NOMO-1 treated with DMSO at 0.1 percent for 48 hours (cell line): Measurements from ENCODE around the gene SASH1.
A peak's percentile ranks its signal among the peaks of the same experiment; 100 is the strongest.
"Not testable (repeated sequence)": the region's sequence is repeated elsewhere in the genome, so short reads cannot be mapped to it uniquely, and the experiment has no call there.

Source experiments
- DNase-seq: peaks from one replicate; lab custom pipeline; 2025; ENCODE audit not compliant: unreplicated experiment; lab: John Stamatoyannopoulos, UW

SASH1 gene

DNA sequence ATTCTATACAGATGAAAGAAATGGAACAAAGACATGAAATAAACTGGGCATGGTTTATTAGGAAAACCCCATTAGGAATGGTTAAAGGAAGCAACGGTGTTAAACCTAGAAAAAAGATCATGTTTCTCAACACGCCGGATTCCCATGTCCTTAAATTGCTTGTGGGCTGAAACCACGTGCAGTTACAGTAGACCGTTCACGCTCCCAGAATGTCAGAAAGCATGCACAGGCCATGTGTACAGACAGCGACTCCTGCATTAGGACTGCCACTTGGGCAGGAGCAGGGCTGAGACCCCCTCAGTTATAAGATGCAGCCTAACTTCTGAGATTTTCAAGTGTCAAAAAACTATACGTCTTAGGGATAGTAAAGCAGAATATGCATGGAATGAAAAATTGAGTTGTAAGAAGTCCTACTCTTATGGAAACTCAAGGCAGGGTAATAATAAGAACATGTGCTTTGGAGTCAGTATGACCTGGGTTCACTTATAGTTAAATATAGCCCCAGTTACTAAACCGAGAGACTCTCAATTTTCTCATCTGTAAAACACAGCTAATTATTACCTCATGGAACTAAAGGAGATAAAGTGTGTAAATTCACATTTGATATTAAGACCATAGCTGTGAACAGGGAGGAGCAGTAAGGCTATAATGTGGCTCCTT, 230.2 kb downstream of the SASH1 start:
- DNase-seq: no peak

DNA sequence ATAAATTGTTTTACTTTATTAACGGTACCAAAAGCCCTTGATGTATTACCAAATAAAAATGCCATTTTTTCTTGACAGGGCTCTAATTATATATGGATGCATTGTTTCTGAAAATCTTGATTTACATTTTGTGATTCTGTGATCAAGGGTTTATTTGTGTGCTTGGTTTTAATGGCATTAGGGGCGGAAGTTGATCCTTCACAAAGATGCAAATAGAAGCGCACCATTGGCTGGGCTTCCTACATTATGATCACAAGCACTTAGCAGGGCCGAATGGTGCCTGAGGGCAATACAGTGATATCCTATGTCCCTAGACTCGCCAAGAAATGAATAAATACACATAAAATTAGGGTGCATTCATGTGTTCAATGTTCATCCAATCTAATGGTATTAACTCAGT, 231.3 kb downstream of the SASH1 start:
- DNase-seq: no peak

DNA sequence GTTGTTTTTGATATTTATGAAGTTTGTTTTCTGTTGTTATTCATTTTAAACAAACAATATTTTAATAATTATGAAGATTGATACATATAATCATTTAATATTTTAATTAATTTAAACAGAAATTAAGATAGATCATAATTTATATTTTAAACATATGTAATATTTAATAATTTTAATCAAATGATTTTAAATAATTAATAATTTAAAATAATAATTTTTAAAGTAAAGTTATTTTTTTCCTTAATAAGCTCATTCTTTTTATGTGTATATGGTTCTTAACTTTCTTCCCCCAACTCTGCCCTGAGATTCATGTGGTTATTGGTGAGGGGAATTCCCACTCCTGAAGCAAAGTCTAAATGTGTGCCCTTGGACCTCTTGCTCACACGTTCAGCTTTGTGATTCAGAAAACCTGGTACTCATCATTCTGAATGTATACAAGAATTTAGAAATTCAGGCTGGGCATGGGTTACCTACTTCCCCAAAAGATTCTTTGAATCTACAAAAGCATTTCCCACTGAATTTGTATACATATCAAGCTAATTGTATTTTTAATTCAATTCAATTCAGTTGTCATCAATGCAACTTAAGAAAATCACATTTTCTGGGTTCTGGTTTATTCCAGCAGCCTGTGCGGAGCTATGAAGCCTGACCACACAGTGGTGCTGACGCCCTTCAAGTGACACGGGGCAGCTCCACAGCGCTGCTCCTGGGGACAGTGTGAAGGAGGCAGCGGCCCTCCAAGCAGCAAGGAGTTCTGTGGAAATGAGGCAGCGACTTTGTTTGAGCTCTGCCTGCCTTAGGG, 235.2 kb downstream of the SASH1 start:
- DNase-seq: peak; percentile 64

DNA sequence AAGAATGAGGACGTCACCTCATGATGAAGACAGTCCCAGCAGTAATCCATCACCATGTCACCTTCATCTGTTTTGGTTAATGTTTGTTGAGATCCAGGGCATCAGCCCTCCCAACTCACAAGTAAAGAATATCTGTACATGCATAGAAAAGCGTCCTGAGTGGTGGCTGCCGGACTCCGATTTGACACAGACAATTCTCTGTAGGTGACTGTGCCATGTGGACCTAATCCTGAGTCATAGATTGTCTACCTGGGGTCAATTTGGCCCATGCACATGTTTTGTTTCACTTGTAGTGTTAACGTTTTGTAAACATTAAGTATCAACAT, 235.8 kb downstream of the SASH1 start:
- no peak for DNase-seq

DNA sequence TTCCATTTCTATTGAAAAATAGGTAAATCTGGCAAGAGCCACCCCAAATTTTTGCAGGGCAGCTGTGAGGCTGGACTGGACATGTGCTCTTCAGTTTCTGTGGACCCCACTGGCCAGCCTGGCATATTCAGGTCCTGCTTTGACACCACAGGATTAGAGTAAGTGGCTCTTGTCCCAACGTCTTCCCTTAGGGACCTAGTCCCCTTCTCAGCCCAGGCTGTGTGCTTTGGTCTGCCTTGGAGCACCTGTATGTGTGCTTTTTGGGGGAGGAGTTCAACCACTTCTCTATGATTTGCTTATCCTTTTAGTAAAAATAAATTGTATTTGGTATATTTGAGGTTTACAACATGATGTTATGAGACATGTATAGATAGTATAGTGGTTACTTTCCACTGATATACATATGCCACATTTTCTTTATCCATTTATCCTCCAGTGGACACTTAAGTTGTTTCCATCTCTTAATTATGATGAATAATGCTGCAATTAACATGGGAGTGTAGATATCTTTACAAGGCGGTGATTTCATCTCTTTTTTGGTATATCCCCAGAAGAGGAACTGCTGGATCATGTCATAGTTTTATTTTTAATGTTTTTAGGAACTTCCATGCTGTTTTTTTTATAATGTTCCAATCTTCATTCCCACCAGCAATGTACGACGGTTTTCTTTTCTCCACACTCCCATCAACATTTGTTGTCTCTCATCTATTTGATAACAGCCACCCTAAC, 236.4 kb downstream of the SASH1 start:
- no peak for DNase-seq

DNA sequence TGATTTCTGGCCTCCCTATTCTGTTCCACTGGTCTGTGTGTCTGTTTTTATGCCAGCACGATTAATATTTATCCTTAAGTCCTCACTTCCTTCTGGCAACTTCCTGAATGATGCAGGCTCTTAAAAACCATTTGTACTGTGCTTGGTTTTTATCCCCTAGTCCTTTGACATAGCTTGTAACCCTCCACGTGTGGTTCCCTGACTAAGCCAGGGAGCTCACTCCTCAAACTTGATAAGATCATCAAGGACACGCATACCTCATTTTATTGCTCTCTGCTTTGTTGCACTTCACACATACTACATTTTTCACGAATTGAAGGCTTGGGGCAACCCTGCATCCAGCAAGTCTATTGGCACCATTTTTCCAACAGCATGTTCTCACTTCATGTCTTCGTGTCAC, 237.8 kb downstream of the SASH1 start:
- no peak for DNase-seq

DNA sequence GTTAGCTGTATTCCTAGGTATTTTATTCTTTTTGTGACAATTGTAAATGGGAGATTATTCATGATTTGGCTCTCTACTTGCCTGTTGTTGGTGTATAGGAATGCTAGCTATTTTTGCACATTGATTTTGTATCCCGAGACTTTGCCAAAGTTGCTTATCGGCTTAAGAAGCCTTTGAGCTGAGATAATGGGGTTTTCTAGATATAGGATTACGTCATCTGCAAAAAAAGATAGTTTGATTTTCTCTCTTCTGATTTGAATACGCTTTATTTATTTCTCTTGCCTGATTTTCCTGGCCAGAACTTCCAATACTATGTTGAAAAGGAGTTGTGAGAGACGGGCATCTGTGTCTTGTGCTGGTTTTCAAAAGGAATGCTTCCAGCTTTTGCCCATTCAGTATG, 241.0 kb downstream of the SASH1 start:
- no peak for DNase-seq

DNA sequence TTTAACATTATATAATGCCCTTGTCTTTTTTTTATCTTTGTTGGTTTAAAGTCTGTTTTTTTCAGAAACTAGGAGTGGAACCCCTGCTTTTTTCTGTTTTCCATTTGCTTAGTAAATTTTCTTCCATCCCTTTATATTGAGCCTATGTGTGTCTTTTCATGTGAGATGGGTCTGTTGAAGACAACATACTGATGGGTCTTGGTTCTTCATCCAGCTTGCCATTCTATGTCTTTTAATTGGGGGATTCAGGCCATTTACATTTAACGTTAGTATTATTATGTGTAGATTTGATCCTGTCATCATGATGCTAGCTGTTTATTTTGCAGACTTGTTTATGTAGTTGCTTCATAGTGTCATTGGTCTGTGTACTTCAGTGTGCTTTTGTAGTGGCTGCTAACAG, 243.0 kb downstream of the SASH1 start:
- DNase-seq: not testable (repeated sequence)

DNA sequence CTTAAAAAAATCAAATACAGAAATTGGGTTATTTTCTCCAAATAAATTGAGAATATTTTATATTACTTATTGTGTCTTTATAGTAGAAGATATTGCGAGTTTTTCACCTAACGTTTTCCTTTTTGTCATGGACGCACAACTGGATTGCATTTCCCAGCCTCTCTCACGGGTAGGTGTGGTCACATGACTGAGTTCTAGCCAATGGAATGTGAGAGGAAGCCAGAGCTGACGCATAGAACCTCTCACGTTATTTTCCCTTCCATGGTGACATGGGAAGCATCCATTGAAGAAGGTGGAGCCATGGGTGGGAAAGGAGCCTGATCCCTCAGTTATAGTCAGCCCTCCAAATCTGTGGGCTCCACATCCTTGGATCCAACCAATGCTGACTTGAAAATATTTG, 248.2 kb downstream of the SASH1 start:
- no peak for DNase-seq

DNA sequence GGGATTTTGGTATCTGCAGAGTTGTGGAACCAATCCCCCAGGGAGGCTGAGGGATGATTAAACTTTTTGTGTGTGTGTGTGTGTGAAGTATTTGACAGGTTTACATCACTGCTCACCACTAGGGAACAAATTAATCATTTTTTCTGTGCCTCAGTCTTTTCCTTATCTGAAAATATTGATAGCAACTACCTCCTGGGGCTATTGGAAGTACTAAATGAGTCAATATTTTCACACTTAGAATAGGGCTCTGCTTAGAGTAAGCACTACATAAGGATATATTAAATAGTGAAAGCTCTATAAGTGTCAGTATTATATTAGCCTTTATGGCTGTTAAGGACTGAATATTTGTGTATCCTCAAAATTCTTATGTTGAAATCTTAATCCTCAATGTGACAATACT, 249.0 kb downstream of the SASH1 start:
- no peak for DNase-seq

DNA sequence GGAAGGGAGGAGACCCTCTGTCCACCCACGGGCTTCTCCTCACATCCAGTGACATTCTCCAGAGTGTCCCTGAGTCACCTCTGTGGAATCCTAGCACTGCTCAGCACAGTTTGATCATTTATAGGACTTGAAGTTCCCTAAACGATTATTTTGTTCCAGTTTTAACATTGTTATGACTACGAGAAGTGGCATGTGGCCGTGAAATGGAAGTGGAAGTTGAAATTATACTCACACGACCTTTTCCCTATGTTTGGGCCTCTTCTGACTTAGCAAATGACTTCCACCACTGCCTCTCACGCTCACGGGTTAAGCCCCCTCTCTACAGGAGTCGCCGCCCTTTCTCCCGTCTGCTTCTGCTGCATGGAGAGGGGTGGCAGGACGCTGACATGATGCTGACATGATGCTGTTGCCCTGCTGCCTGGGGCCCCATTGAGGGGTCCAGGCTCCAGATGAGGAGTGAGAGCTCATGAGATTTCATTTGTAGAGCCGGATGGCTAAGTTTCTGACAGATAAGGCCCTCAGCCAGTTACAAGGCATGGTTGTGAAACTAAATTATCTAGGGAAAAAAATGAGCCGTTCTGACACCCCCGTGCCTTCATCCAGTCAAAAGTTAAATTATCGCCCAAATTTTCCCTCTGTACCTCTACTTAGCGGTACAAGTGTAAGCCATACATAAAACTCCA, 250.6 kb downstream of the SASH1 start:
- no peak for DNase-seq

DNA sequence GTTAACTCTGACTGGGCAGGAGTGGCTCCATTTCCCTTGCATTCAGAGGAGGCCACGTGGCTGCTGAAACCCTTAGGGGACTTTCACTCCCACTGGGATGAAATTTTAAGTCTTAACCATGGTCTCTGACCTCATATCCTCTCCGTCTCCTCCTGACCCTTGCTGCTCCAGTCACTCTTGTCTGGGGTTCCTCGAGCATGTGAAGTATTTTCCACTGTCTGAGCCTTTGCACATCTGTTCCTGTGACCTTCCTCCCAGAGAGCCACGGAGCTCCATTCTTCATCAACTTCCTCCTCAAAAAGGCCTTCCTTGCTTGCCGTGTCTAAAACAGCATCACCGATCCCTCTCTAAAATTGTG, 251.2 kb downstream of the SASH1 start:
- no peak for DNase-seq

DNA sequence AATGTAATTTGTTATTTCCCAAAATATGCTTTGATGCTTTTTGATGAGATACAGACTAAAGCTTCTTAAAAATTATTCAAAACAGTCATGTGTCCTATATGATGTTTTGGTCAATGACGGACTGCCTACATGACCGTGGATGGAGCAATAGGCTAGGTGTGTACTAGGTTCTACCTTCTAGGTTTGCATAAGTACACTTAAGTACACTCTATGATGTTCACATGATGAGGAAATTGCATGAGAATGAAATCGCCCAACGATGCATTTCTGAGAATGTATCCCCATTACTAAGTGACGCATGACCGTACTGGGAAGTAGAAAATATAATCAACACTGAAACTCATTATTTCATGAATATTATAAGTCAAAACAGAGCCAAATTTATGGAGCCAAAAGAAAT, 252.9 kb downstream of the SASH1 start:
- no peak for DNase-seq

DNA sequence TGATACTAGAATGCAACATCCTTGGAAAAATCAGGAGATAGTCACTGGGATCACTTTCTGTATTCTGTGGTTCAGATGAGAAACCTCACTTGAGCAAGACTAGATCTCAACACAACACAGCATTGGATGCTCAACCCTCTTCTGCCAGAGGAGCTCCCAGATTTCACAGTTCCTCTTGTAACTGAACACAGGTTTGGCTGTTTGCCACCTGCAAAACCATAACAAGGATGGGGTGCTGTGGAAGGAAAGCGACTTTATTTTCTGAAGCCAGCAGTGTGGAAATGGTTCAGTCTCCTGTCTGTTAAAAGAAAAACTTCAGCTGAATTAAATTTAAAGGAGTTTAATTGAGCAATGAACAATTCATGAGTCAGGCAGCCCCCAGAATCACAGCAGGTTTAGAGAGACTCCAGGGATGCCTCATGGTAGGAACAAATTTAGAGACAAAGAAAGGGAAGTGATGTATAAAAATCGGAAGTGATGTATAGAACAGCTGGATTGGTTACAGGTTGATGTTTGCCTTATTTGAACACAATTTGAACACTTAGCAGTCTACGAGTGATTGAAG, 254.3 kb downstream of the SASH1 start:
- DNase-seq: no peak

DNA sequence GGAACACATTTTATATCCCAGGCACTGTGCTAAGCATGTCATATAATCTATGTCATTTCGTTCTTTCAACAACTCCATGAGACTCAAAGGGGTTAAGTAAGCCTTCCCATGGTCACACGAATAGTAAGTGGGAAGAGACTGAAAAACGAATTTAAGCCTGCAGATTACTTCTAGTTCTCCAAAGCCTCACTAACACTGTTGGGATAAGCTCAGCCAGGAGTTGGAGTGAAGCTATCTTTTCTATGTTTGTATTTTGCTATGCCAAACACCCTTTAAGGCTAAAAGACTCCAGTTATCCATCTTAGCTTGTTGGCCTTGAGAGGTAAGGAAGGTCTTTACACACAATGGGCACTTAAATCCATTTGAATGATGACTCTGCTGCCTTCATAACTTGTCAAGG, 256.1 kb downstream of the SASH1 start:
- no peak for DNase-seq

DNA sequence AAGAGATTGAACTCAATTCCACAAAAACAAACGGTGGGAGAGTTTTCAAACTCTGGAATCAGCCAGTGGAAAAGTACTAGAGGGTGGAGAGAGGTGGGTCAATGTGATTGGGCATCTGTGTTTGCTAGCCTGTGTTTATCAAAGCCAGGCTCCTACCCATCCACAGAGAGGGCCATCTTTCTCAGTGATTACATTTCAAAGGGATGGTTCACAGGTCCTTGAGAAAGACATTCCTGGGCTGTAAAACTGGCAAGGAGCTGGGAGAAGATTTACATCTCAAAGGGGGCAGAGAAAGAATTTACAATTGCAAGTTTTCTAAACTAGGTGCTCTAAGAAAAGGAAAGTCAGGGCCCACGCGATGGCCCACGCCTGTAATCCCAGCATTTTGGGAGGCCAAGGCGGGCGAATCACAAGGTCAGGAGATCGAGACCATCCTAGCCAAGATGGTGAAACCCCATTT, 257.4 kb downstream of the SASH1 start:
- no peak for DNase-seq
